ENCODE data around the gene MOGAT2. TPM values are rescaled to one million over a fixed set of nuclear protein-coding genes. Genes with fewer than 3 reads are reported as not detected.

MOGAT2 gene
- total RNA-seq, 2 donors from 2014 or later = not detected

DNA sequence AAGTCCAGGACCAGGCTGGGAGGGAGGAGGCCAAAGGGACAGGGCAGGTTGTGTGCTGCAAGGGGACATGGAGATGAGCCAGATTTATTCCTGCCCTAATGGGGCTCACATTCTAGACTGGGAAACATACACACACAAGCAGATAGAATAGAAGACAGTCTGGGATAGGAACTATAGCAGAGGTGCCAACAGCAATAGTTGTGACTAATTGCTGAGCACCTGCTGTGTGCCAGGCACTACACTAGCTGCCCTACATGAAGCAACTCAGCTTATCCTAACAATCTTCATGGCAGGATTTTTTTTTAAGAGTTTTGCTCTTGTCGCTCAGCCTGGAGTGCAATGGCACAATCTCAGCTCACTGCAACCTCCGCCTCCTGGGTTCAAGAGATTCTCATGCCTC lies 11.4 kb downstream of the MOGAT2 start:
- Mint-ChIP-seq H3K27me3 (ENCODE audit: insufficient read depth) (peaks cover 12% of the 10 kb centered on the region), H3K9me3 (no peaks in the 10 kb centered on the region), H3K36me3 (ENCODE audit: low read depth) (no peaks in the 10 kb centered on the region), H3K4me1 (no peaks in the 10 kb centered on the region), H3K4me3 (no peak overlapping the region), H3K27ac (no peak overlapping the region)
- Histone ChIP-seq H3K9ac (ENCODE audit: extremely low read depth, low read length, poor library complexity, severe bottlenecking) (no peak overlapping the region), H3K4me1 (ENCODE audit: control insufficient read depth, insufficient read depth, low read length) (no peaks in the 10 kb centered on the region), H3K27me3 (ENCODE audit: control insufficient read depth, insufficient read depth, low read length, poor library complexity, severe bottlenecking) (no peaks in the 10 kb centered on the region), H3K4me3 (ENCODE audit: low read length) (no peak overlapping the region), H3K9me3 (ENCODE audit: control insufficient read depth, low read length) (no peaks in the 10 kb centered on the region), H3K36me3 (ENCODE audit: control insufficient read depth, insufficient read depth, low read length) (no peaks in the 10 kb centered on the region), H3K27ac (ENCODE audit: low read depth, low read length) (no peak overlapping the region)
- TF ChIP-seq, protein P1, sequence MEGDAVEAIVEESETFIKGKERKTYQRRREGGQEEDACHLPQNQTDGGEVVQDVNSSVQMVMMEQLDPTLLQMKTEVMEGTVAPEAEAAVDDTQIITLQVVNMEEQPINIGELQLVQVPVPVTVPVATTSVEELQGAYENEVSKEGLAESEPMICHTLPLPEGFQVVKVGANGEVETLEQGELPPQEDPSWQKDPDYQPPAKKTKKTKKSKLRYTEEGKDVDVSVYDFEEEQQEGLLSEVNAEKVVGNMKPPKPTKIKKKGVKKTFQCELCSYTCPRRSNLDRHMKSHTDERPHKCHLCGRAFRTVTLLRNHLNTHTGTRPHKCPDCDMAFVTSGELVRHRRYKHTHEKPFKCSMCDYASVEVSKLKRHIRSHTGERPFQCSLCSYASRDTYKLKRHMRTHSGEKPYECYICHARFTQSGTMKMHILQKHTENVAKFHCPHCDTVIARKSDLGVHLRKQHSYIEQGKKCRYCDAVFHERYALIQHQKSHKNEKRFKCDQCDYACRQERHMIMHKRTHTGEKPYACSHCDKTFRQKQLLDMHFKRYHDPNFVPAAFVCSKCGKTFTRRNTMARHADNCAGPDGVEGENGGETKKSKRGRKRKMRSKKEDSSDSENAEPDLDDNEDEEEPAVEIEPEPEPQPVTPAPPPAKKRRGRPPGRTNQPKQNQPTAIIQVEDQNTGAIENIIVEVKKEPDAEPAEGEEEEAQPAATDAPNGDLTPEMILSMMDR (conservative IDR thresholded peaks at IDR 0.05) = no peak
- WGBS, 2 experiments (ENCODE audit: insufficient coverage in 1 of 2, insufficient read length in 1 of 2) = 89 to 100% methylated on average over 2 of the region's 2 CpGs
- no peak for DNase-seq

DNA sequence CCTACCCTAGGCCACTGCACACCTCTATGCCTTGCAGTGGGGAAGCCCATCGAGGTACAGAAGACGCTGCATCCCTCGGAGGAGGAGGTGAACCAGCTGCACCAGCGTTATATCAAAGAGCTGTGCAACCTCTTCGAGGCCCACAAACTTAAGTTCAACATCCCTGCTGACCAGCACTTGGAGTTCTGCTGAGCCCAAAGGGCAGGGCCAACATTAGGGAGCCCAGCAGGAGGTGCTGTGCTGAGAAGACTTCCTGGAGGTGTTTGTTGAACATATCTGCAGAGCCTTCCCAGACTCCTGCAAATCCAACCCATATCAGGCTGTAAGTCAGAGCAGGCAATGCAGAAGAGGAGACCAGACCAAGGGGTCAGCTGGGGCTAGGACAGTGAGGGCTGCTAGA lies 13.5 kb downstream of the MOGAT2 start:
- peaks cover 7% of the 10 kb centered on the region for H3K4me1 Mint-ChIP-seq
- DNase-seq = peak; percentile 24
- no peaks in the 10 kb centered on the region for H3K9me3 Mint-ChIP-seq
- Histone ChIP-seq H3K27ac (ENCODE audit: low read depth, low read length) (no peak overlapping the region), H3K4me1 (ENCODE audit: control insufficient read depth, insufficient read depth, low read length) (no peaks in the 10 kb centered on the region), H3K4me3 (ENCODE audit: low read length) (no peak overlapping the region), H3K36me3 (ENCODE audit: control insufficient read depth, insufficient read depth, low read length) (no peaks in the 10 kb centered on the region), H3K9me3 (ENCODE audit: control insufficient read depth, low read length) (no peaks in the 10 kb centered on the region), H3K9ac (ENCODE audit: extremely low read depth, low read length, poor library complexity, severe bottlenecking) (no peak overlapping the region), H3K27me3 (ENCODE audit: control insufficient read depth, insufficient read depth, low read length, poor library complexity, severe bottlenecking) (no peaks in the 10 kb centered on the region)
- TF ChIP-seq, protein P1 (conservative IDR thresholded peaks at IDR 0.05) = no peak
- H3K36me3 Mint-ChIP-seq (ENCODE audit: low read depth) = no peaks in the 10 kb centered on the region
- H3K27ac Mint-ChIP-seq = no peak overlapping the region
- H3K4me3 Mint-ChIP-seq = no peak overlapping the region
- 90 to 96% methylated on average over 3 to 5 of the region's 5 CpGs for WGBS, 2 experiments (ENCODE audit: insufficient coverage in 1 of 2, insufficient read length in 1 of 2)
- H3K27me3 Mint-ChIP-seq (ENCODE audit: insufficient read depth) = peaks cover 16% of the 10 kb centered on the region

DNA sequence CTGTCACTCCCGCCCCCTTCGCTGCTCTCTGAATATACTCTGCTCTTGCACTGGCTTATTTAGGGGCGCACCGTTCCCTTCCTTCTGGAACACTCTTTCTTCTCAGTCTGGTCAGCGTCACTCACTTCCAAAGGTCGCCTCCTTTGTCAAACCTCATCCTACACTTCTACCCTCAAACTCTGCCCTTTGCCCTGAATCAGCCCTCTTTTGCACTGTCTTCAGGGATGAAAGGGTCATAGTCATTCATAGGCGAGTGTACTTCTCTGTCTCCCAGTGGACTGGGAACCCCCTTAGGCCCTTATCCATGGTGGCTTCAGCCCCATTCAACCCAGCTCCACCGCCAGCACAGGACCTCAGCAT lies 15.4 kb downstream of the MOGAT2 start:
- H3K4me3 Mint-ChIP-seq = no peak overlapping the region

More for the DNA sequence above, 15.4 kb downstream of the MOGAT2 start:
- Mint-ChIP-seq H3K27me3 (ENCODE audit: insufficient read depth) (peaks cover 18% of the 10 kb centered on the region), H3K4me1 (peaks cover 7% of the 10 kb centered on the region), H3K9me3 (no peaks in the 10 kb centered on the region), H3K36me3 (ENCODE audit: low read depth) (no peaks in the 10 kb centered on the region), H3K27ac (no peak overlapping the region)
- WGBS, 2 experiments (ENCODE audit: insufficient coverage in 1 of 2, insufficient read length in 1 of 2) = 89 to 90% methylated on average over 4 to 8 of the region's 8 CpGs
- H3K4me1 ChIP-seq (ENCODE audit: control insufficient read depth, insufficient read depth, low read length) = no peaks in the 10 kb centered on the region
- no peak for DNase-seq
- no peak overlapping the region for H3K27ac ChIP-seq (ENCODE audit: low read depth, low read length)
- TF ChIP-seq, protein P1 (conservative IDR thresholded peaks at IDR 0.05) = no peak
- no peaks in the 10 kb centered on the region for H3K36me3 ChIP-seq (ENCODE audit: control insufficient read depth, insufficient read depth, low read length)
- H3K4me3 ChIP-seq (ENCODE audit: low read length) = no peak overlapping the region
- H3K27me3 ChIP-seq (ENCODE audit: control insufficient read depth, insufficient read depth, low read length, poor library complexity, severe bottlenecking) = no peaks in the 10 kb centered on the region
- H3K9ac ChIP-seq (ENCODE audit: extremely low read depth, low read length, poor library complexity, severe bottlenecking) = no peak overlapping the region
- H3K9me3 ChIP-seq (ENCODE audit: control insufficient read depth, low read length) = no peaks in the 10 kb centered on the region
